ENCODE measurements around the gene LTBP1. TPM values are rescaled to one million over a fixed set of nuclear protein-coding genes. Genes with fewer than 3 reads are reported as not detected.

Gene LTBP1
- total RNA-seq, 3 donors from 2014 or later (not counting 1 experiment from before 2014, with no cell fraction given) = 1.7 to 4.7 (median 3.5) TPM

- DNase-seq (no peak), ATAC-seq (no peak)
- H3K27me3 ChIP-seq (ENCODE audit: control insufficient read depth, insufficient read depth, low read length) = no peaks in the 10 kb centered on the region
- Mint-ChIP-seq H3K9me3 (peaks cover 0 to 2% of the 10 kb centered on the region in 2 donors), H3K4me3 (no peak overlapping the region), H3K4me1 (no peaks in the 10 kb centered on the region), H3K27me3 (ENCODE audit: low read depth in 2 of 2) (peaks cover 0 to 13% of the 10 kb centered on the region in 2 donors), H3K36me3 (no peaks in the 10 kb centered on the region), H3K27ac (no peak overlapping the region)
- WGBS (ENCODE audit: insufficient coverage) = 90% methylated on average over 5 of the region's 5 CpGs
- no peaks in the 10 kb centered on the region for H3K9me3 ChIP-seq (ENCODE audit: control insufficient read depth, insufficient read depth, low read length)
- TF ChIP-seq, protein P1, sequence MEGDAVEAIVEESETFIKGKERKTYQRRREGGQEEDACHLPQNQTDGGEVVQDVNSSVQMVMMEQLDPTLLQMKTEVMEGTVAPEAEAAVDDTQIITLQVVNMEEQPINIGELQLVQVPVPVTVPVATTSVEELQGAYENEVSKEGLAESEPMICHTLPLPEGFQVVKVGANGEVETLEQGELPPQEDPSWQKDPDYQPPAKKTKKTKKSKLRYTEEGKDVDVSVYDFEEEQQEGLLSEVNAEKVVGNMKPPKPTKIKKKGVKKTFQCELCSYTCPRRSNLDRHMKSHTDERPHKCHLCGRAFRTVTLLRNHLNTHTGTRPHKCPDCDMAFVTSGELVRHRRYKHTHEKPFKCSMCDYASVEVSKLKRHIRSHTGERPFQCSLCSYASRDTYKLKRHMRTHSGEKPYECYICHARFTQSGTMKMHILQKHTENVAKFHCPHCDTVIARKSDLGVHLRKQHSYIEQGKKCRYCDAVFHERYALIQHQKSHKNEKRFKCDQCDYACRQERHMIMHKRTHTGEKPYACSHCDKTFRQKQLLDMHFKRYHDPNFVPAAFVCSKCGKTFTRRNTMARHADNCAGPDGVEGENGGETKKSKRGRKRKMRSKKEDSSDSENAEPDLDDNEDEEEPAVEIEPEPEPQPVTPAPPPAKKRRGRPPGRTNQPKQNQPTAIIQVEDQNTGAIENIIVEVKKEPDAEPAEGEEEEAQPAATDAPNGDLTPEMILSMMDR (IDR thresholded peaks at IDR 0.05) = no peak
- no peak overlapping the region for H3K27ac ChIP-seq (ENCODE audit: low read length)
- no peaks in the 10 kb centered on the region for H3K4me1 ChIP-seq (ENCODE audit: control insufficient read depth, insufficient read depth, low read length)
- intact Hi-C loops (cut with micrococcal nuclease) = no loop called here
- no peak overlapping the region for H3K4me3 ChIP-seq (ENCODE audit: low read length)
- H3K36me3 ChIP-seq (ENCODE audit: control insufficient read depth, insufficient read depth, low read length) = no peaks in the 10 kb centered on the region
Measured at GRCh38 chr2:33236482-33237385, 290.0 kb downstream of the LTBP1 start.

DNA sequence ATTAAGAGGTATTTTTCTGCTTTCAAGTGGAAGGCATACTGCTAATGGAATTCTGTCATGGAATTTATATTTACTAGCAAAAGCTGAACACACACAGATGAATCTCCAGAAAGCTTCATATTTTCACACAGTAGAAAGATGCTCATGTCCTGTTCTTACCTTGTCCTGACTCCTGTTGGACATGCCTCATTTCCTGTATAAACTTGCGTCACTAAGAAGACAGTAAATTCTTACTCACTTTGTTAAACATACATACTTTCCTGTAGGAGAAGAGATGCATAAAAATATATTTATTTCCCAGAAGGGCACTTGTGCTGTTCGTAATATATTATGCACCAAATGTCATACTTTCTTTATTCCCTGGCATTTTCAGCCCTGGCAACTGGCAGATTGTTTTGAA, 291.4 kb downstream of the LTBP1 start:
- peaks cover 0 to 2% of the 10 kb centered on the region in 2 donors for H3K9me3 Mint-ChIP-seq
- H3K27ac Mint-ChIP-seq = no peak overlapping the region
- H3K4me1 ChIP-seq (ENCODE audit: control insufficient read depth, insufficient read depth, low read length) = no peaks in the 10 kb centered on the region
- no peak overlapping the region for H3K4me3 Mint-ChIP-seq
- H3K36me3 ChIP-seq (ENCODE audit: control insufficient read depth, insufficient read depth, low read length) = no peaks in the 10 kb centered on the region
- peaks cover 0 to 8% of the 10 kb centered on the region in 2 donors for H3K27me3 Mint-ChIP-seq (ENCODE audit: low read depth in 2 of 2)
- intact Hi-C loops (cut with micrococcal nuclease) = no loop called here
- H3K4me3 ChIP-seq (ENCODE audit: low read length) = no peak overlapping the region
- ATAC-seq (no peak), DNase-seq (no peak)
- no peaks in the 10 kb centered on the region for H3K4me1 Mint-ChIP-seq
- no peaks in the 10 kb centered on the region for H3K36me3 Mint-ChIP-seq
- TF ChIP-seq, protein P1 (IDR thresholded peaks at IDR 0.05) = no peak
- H3K27ac ChIP-seq (ENCODE audit: low read length) = no peak overlapping the region
- H3K27me3 ChIP-seq (ENCODE audit: control insufficient read depth, insufficient read depth, low read length) = no peaks in the 10 kb centered on the region
- no peaks in the 10 kb centered on the region for H3K9me3 ChIP-seq (ENCODE audit: control insufficient read depth, insufficient read depth, low read length)
- no CpG with 5 or more reads among the region's 2 CpGs for WGBS (ENCODE audit: insufficient coverage)

DNA sequence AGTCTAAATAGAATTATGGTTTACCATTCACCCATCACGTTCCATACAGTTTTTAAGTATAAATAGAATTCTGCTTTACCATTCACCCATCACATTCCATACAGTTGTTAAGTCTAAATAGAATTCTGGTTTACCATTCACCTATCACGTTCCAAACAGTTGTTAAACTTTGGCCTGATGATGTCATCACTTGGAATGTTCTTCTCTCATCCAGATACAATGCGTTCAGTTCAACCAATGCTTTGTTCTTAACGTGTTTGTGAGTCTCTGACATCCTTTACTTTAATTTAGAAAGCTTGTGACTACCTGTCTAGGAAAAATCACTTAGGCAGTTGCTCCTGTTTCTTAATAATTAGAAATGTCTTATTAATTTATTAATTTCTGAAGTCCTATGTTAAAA, 293.4 kb downstream of the LTBP1 start:
- 84% methylated on average over 4 of the region's 4 CpGs for WGBS (ENCODE audit: insufficient coverage)
- intact Hi-C loops (cut with micrococcal nuclease) = no loop called here

More for the DNA sequence above, 293.4 kb downstream of the LTBP1 start:
- Histone ChIP-seq H3K9me3 (ENCODE audit: control insufficient read depth, insufficient read depth, low read length) (no peaks in the 10 kb centered on the region), H3K27ac (ENCODE audit: low read length) (no peak overlapping the region), H3K4me3 (ENCODE audit: low read length) (no peak overlapping the region), H3K4me1 (ENCODE audit: control insufficient read depth, insufficient read depth, low read length) (no peaks in the 10 kb centered on the region), H3K27me3 (ENCODE audit: control insufficient read depth, insufficient read depth, low read length) (no peaks in the 10 kb centered on the region), H3K36me3 (ENCODE audit: control insufficient read depth, insufficient read depth, low read length) (no peaks in the 10 kb centered on the region)
- ATAC-seq = no peak
- no peaks in the 10 kb centered on the region for H3K4me1 Mint-ChIP-seq
- no peak overlapping the region for H3K4me3 Mint-ChIP-seq
- no peak overlapping the region for H3K27ac Mint-ChIP-seq
- no peaks in the 10 kb centered on the region for H3K9me3 Mint-ChIP-seq
- no peaks in the 10 kb centered on the region for H3K36me3 Mint-ChIP-seq
- no peaks in the 10 kb centered on the region for H3K27me3 Mint-ChIP-seq (ENCODE audit: low read depth in 2 of 2)
- TF ChIP-seq, protein P1 (IDR thresholded peaks at IDR 0.05) = no peak
- no peak for DNase-seq

Measured in natural killer cell (primary cell).